HUDEP-2 (cell line): Measurements from ENCODE around the gene MOV10L1.
A peak's percentile ranks its signal among the peaks of the same experiment; 100 is the strongest.
"Not testable (repeated sequence)": the region's sequence is repeated elsewhere in the genome, so short reads cannot be mapped to it uniquely, and the experiment has no call there.

Source experiments
- DNase-seq, 76 experiments: peaks; one replicate each; lab custom pipeline; 2025; ENCODE audit not compliant: unreplicated experiment in 76 of 76; lab: John Stamatoyannopoulos, UW

Gene MOV10L1

GRCh38 chr22:50131894-50132293, 42.1 kb downstream of the MOV10L1 start:
- no peak for DNase-seq

- no peak for DNase-seq
Observed at GRCh38 chr22:50134481-50134880, 44.7 kb downstream of the MOV10L1 start.

- DNase-seq: peak in 6 of 76 experiments; percentile 2 to 15 (median 8)
Observed at GRCh38 chr22:50136581-50137015, 46.8 kb downstream of the MOV10L1 start.

- DNase-seq: not testable (repeated sequence)
Observed at GRCh38 chr22:50137277-50137676, 47.5 kb downstream of the MOV10L1 start.

- no peak for DNase-seq
Observed at GRCh38 chr22:50138041-50138440, 48.2 kb downstream of the MOV10L1 start.

- DNase-seq: no peak
Observed at GRCh38 chr22:50138988-50139387, 49.2 kb downstream of the MOV10L1 start.

GRCh38 chr22:50139843-50140415, 50.1 kb downstream of the MOV10L1 start:
- no peak for DNase-seq

GRCh38 chr22:50140615-50141014, 50.8 kb downstream of the MOV10L1 start:
- DNase-seq: no peak

- DNase-seq: no peak
Observed at GRCh38 chr22:50141462-50141861, 51.7 kb downstream of the MOV10L1 start.

GRCh38 chr22:50141891-50142363, 52.1 kb downstream of the MOV10L1 start:
- no peak for DNase-seq

GRCh38 chr22:50143096-50143495, 53.3 kb downstream of the MOV10L1 start:
- DNase-seq: no peak

- no peak for DNase-seq
Observed at GRCh38 chr22:50144005-50144614, 54.3 kb downstream of the MOV10L1 start.

GRCh38 chr22:50145721-50146438, 56.1 kb downstream of the MOV10L1 start:
- DNase-seq: no peak

GRCh38 chr22:50146439-50147238, 56.8 kb downstream of the MOV10L1 start:
- DNase-seq: peak in 16 of 76 experiments; percentile 5 to 41 (median 18)

- DNase-seq: not testable (repeated sequence)
Observed at GRCh38 chr22:50147258-50148165, 57.7 kb downstream of the MOV10L1 start.

GRCh38 chr22:50148166-50148500, 58.3 kb downstream of the MOV10L1 start:
- no peak for DNase-seq

- DNase-seq: peak in 56 of 76 experiments; percentile 9 to 72 (median 46)
Observed at GRCh38 chr22:50148991-50149721, 59.4 kb downstream of the MOV10L1 start.

- no peak for DNase-seq
Observed at GRCh38 chr22:50150161-50151129, 60.6 kb downstream of the MOV10L1 start.
